ENCODE measurements around the gene MAP3K1. TPM values are rescaled to one million over a fixed set of nuclear protein-coding genes. Genes with fewer than 3 reads are reported as not detected.

The MAP3K1 gene
- total and polyA plus RNA-seq, 2 donors: 18.6 to 22.2 TPM

- Histone ChIP-seq H3K4me3 (ENCODE audit: low read length in 2 of 2) (no peak overlapping the region), H3K9me3 (ENCODE audit: control insufficient read depth in 2 of 2, insufficient read depth in 1 of 2, low read length in 1 of 2) (no peaks in the 10 kb centered on the region), H3K36me3 (ENCODE audit: control insufficient read depth in 2 of 2, insufficient read depth in 2 of 2, low read length in 1 of 2) (peaks cover 0 to 3% of the 10 kb centered on the region in 2 donors), H3K27ac (ENCODE audit: low read depth in 1 of 2, low read length in 1 of 2) (no peak overlapping the region), H3K27me3 (ENCODE audit: control insufficient read depth in 2 of 2, insufficient read depth in 1 of 2, low read length in 1 of 2) (no peaks in the 10 kb centered on the region), H3K4me1 (ENCODE audit: control insufficient read depth in 2 of 2, insufficient read depth in 2 of 2, low read length in 2 of 2) (no peaks in the 10 kb centered on the region)
- 40% methylated on average over 3 of the region's 3 CpGs for WGBS
- peak in 7 of 9 donors; percentile 33 to 74 (median 49) for DNase-seq (ENCODE audit: low read depth in 6 of 9, low spot score in 9 of 9)
Observed at GRCh38 chr5:56900858-56901578, 85.7 kb downstream of the MAP3K1 start.

GRCh38 chr5:56908942-56909293, 93.6 kb downstream of the MAP3K1 start:
- Histone ChIP-seq H3K27me3 (ENCODE audit: control insufficient read depth in 2 of 2, insufficient read depth in 1 of 2, low read length in 1 of 2) (peaks cover 2 to 15% of the 10 kb centered on the region in 2 donors), H3K4me1 (ENCODE audit: control insufficient read depth in 2 of 2, insufficient read depth in 2 of 2, low read length in 2 of 2) (peaks cover 6 to 8% of the 10 kb centered on the region in 2 donors), H3K36me3 (ENCODE audit: control insufficient read depth in 2 of 2, insufficient read depth in 2 of 2, low read length in 1 of 2) (no peaks in the 10 kb centered on the region), H3K4me3 (ENCODE audit: low read length in 2 of 2) (peak overlapping the region; percentile 72 to 85), H3K27ac (ENCODE audit: low read depth in 1 of 2, low read length in 1 of 2) (peak overlapping the region; percentile 80 to 83), H3K9me3 (ENCODE audit: control insufficient read depth in 2 of 2, insufficient read depth in 1 of 2, low read length in 1 of 2) (no peaks in the 10 kb centered on the region)
- under 1% methylated on average over 19 of the region's 19 CpGs for whole genome bisulfite sequencing
- DNase-seq (ENCODE audit: low read depth in 6 of 9, low spot score in 9 of 9): peak in 2 of 9 donors; percentile 23 to 24

GRCh38 chr5:56909294-56910209, 94.2 kb downstream of the MAP3K1 start, which contains the start of gene SETD9:
SETD9 (plus strand) TSS chr5:56909596; CDS start chr5:56909646, 50 bp downstream.
- H3K4me3 ChIP-seq (ENCODE audit: low read length in 2 of 2): peak within 1 kb of the TSS; percentile 72 to 85
- H3K27me3 ChIP-seq (ENCODE audit: control insufficient read depth in 2 of 2, insufficient read depth in 1 of 2, low read length in 1 of 2): peaks cover 2 to 15% of the 10 kb centered on the region in 2 donors
- under 1% methylated on average over 84 of the region's 84 CpGs for WGBS
- peak; percentile 55 to 92 (median 80) for DNase-seq (ENCODE audit: low read depth in 6 of 9, low spot score in 9 of 9)
- H3K9me3 ChIP-seq (ENCODE audit: control insufficient read depth in 2 of 2, insufficient read depth in 1 of 2, low read length in 1 of 2): no peaks in the 10 kb centered on the region
- peak within 1 kb of the TSS; percentile 80 to 83 for H3K27ac ChIP-seq (ENCODE audit: low read depth in 1 of 2, low read length in 1 of 2)
- H3K36me3 ChIP-seq (ENCODE audit: control insufficient read depth in 2 of 2, insufficient read depth in 2 of 2, low read length in 1 of 2): no peaks in the 10 kb centered on the region
- H3K4me1 ChIP-seq (ENCODE audit: control insufficient read depth in 2 of 2, insufficient read depth in 2 of 2, low read length in 2 of 2): peaks cover 6 to 8% of the 10 kb centered on the region in 2 donors

GRCh38 chr5:56910210-56910965, 95.0 kb downstream of the MAP3K1 start:
- Histone ChIP-seq H3K4me1 (ENCODE audit: control insufficient read depth in 2 of 2, insufficient read depth in 2 of 2, low read length in 2 of 2) (peaks cover 6 to 8% of the 10 kb centered on the region in 2 donors), H3K27me3 (ENCODE audit: control insufficient read depth in 2 of 2, insufficient read depth in 1 of 2, low read length in 1 of 2) (peaks cover 2 to 15% of the 10 kb centered on the region in 2 donors), H3K36me3 (ENCODE audit: control insufficient read depth in 2 of 2, insufficient read depth in 2 of 2, low read length in 1 of 2) (no peaks in the 10 kb centered on the region), H3K4me3 (ENCODE audit: low read length in 2 of 2) (peak overlapping the region; percentile 72 to 85), H3K27ac (ENCODE audit: low read depth in 1 of 2, low read length in 1 of 2) (peak overlapping the region; percentile 57 to 79), H3K9me3 (ENCODE audit: control insufficient read depth in 2 of 2, insufficient read depth in 1 of 2, low read length in 1 of 2) (no peaks in the 10 kb centered on the region)
- DNase-seq (ENCODE audit: low read depth in 6 of 9, low spot score in 9 of 9): peak in 2 of 9 donors; percentile 22 to 41
- WGBS: 3% methylated on average over 29 of the region's 29 CpGs

GRCh38 chr5:56913766-56914165, 98.4 kb downstream of the MAP3K1 start:
- Histone ChIP-seq H3K9me3 (ENCODE audit: control insufficient read depth in 2 of 2, insufficient read depth in 1 of 2, low read length in 1 of 2) (no peaks in the 10 kb centered on the region), H3K4me1 (ENCODE audit: control insufficient read depth in 2 of 2, insufficient read depth in 2 of 2, low read length in 2 of 2) (peaks cover 6 to 8% of the 10 kb centered on the region in 2 donors), H3K36me3 (ENCODE audit: control insufficient read depth in 2 of 2, insufficient read depth in 2 of 2, low read length in 1 of 2) (no peaks in the 10 kb centered on the region), H3K4me3 (ENCODE audit: low read length in 2 of 2) (no peak overlapping the region), H3K27me3 (ENCODE audit: control insufficient read depth in 2 of 2, insufficient read depth in 1 of 2, low read length in 1 of 2) (peaks cover under 1 to 12% of the 10 kb centered on the region in 2 donors), H3K27ac (ENCODE audit: low read depth in 1 of 2, low read length in 1 of 2) (no peak overlapping the region)
- WGBS: 99% methylated on average over 3 of the region's 3 CpGs
- DNase-seq (ENCODE audit: low read depth in 6 of 9, low spot score in 9 of 9): no peak

- Histone ChIP-seq H3K4me1 (ENCODE audit: control insufficient read depth in 2 of 2, insufficient read depth in 2 of 2, low read length in 2 of 2) (peaks cover 3 to 5% of the 10 kb centered on the region in 2 donors), H3K27me3 (ENCODE audit: control insufficient read depth in 2 of 2, insufficient read depth in 1 of 2, low read length in 1 of 2) (peaks cover 0 to 5% of the 10 kb centered on the region in 2 donors), H3K9me3 (ENCODE audit: control insufficient read depth in 2 of 2, insufficient read depth in 1 of 2, low read length in 1 of 2) (no peaks in the 10 kb centered on the region), H3K4me3 (ENCODE audit: low read length in 2 of 2) (no peak overlapping the region), H3K36me3 (ENCODE audit: control insufficient read depth in 2 of 2, insufficient read depth in 2 of 2, low read length in 1 of 2) (no peaks in the 10 kb centered on the region), H3K27ac (ENCODE audit: low read depth in 1 of 2, low read length in 1 of 2) (no peak overlapping the region)
- DNase-seq (ENCODE audit: low read depth in 6 of 9, low spot score in 9 of 9): no peak
- 97% methylated on average over 2 of the region's 2 CpGs for WGBS
Observed at GRCh38 chr5:56914678-56915077, 99.3 kb downstream of the MAP3K1 start.

- no peak for DNase-seq (ENCODE audit: low read depth in 6 of 9, low spot score in 9 of 9)
- 95% methylated on average over 2 of the region's 2 CpGs for WGBS
- H3K4me3 ChIP-seq (ENCODE audit: low read length in 2 of 2): no peak overlapping the region
- no peaks in the 10 kb centered on the region for H3K27me3 ChIP-seq (ENCODE audit: control insufficient read depth in 2 of 2, insufficient read depth in 1 of 2, low read length in 1 of 2)
- H3K9me3 ChIP-seq (ENCODE audit: control insufficient read depth in 2 of 2, insufficient read depth in 1 of 2, low read length in 1 of 2): no peaks in the 10 kb centered on the region
- peaks cover 5 to 10% of the 10 kb centered on the region in 2 donors for H3K36me3 ChIP-seq (ENCODE audit: control insufficient read depth in 2 of 2, insufficient read depth in 2 of 2, low read length in 1 of 2)
- no peak overlapping the region for H3K27ac ChIP-seq (ENCODE audit: low read depth in 1 of 2, low read length in 1 of 2)
- H3K4me1 ChIP-seq (ENCODE audit: control insufficient read depth in 2 of 2, insufficient read depth in 2 of 2, low read length in 2 of 2): no peaks in the 10 kb centered on the region
Observed at GRCh38 chr5:56917534-56917933, 102.2 kb downstream of the MAP3K1 start.

GRCh38 chr5:56918054-56918453, 102.7 kb downstream of the MAP3K1 start:
- no peak overlapping the region for H3K4me3 ChIP-seq (ENCODE audit: low read length in 2 of 2)
- peaks cover 9 to 15% of the 10 kb centered on the region in 2 donors for H3K36me3 ChIP-seq (ENCODE audit: control insufficient read depth in 2 of 2, insufficient read depth in 2 of 2, low read length in 1 of 2)
- no peaks in the 10 kb centered on the region for H3K27me3 ChIP-seq (ENCODE audit: control insufficient read depth in 2 of 2, insufficient read depth in 1 of 2, low read length in 1 of 2)
- H3K9me3 ChIP-seq (ENCODE audit: control insufficient read depth in 2 of 2, insufficient read depth in 1 of 2, low read length in 1 of 2): no peaks in the 10 kb centered on the region
- 97% methylated on average over 2 of the region's 2 CpGs for WGBS
- H3K27ac ChIP-seq (ENCODE audit: low read depth in 1 of 2, low read length in 1 of 2): no peak overlapping the region
- no peak for DNase-seq (ENCODE audit: low read depth in 6 of 9, low spot score in 9 of 9)
- no peaks in the 10 kb centered on the region for H3K4me1 ChIP-seq (ENCODE audit: control insufficient read depth in 2 of 2, insufficient read depth in 2 of 2, low read length in 2 of 2)

All from thymus (tissue), 11 donors.